ENCODE results near the gene GRAMD1A. TPM values are rescaled to one million over a fixed set of nuclear protein-coding genes. Genes with fewer than 3 reads are reported as not detected.

The GRAMD1A gene
- total and polyA plus RNA-seq, 2 of the 8 experiments (the other 6 are each of a cell fraction or from before 2014, with no cell fraction given): 113 to 154 TPM

DNA sequence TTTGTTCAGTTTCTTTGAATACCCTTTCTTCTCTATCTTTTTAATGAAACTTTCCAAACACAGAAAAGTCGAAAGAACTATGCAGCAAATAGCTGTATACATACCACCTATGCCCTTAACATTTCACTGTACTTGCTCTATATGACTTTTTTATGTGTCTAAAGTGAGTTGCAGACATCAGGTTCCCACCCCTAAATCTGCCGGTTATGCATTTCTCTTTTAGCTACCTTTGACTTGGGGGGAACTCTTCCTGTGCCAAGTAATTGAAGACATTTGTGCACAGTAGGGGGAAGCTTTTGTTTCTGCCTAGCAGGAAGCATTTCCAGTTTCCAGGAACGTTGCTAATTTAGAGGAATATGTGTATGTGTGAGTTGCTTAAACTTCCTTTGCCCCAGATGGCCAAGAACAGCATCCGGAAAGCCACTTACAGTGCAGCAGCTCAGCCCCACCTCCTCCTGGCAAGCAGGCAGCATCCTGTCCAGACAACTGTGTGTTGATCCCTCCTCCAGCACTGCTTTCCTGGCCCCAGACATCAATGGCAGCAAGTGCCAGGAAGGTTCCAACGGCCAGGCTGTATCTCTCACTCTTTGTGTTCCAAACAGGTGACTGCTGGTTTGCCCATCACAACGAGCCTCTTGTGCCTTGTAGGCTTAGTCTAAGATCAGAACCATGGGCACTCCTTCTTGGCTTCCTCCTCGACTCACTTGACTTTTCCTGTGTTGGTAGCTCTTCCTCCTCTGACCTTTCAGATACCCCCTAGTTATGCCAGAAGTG lies 14.7 kb upstream of the GRAMD1A start:
- WGBS, 2 experiments (ENCODE audit: extremely low coverage in 1 of 2, insufficient coverage in 1 of 2, insufficient read length in 1 of 2, insufficient replicate concordance in 2 of 2, low coverage in 1 of 2, low lambda C conversion rate in 2 of 2, missing lambda C conversion rate in 1 of 2): 61% methylated on average over 7 of the region's 7 CpGs; no CpG with 5 or more reads in 1 of the 2 experiments
- Histone ChIP-seq H3K23me2 (ENCODE audit: low read depth, low read length) (no peaks in the 10 kb centered on the region), H2BK120ac (replicated peaks; ENCODE audit: low read depth, low read length) (no peak overlapping the region), H3K36me3 (ENCODE audit: control insufficient read depth in 2 of 4, insufficient read depth in 4 of 4, low read length in 3 of 4) (no peaks in the 10 kb centered on the region), H3K27me3 (replicated peaks in 1 of 4; ENCODE audit: control insufficient read depth in 3 of 4, extremely low read depth in 1 of 4, insufficient read depth in 3 of 4, low read length in 3 of 4) (no peaks in the 10 kb centered on the region), H2AFZ (ENCODE audit: low read length) (peak overlapping the region; percentile 100), H3K4ac (replicated peaks; ENCODE audit: insufficient read length, low read depth, low read length) (no peak overlapping the region), H3K9me3 (ENCODE audit: insufficient read depth in 2 of 2, low read depth in 1 of 2, low read length in 1 of 2) (no peaks in the 10 kb centered on the region), H4K8ac (ENCODE audit: extremely low read depth, insufficient read depth, low read length) (no peak overlapping the region), H3K4me1 (replicated peaks in 1 of 4; ENCODE audit: control insufficient read depth in 3 of 4, insufficient read depth in 4 of 4, low read length in 3 of 4) (peaks cover 2 to 7% (median 4%) of the 10 kb centered on the region in 4 experiments; a peak in 5 of 7 replicates), H3K14ac (ENCODE audit: insufficient read length) (no peak overlapping the region), H2BK12ac (ENCODE audit: low read depth, low read length) (no peak overlapping the region; the same call in 1 of the 2 replicates), H2BK5ac (ENCODE audit: low read depth, low read length) (no peak overlapping the region), H3K79me2 (ENCODE audit: control insufficient read depth in 1 of 2, insufficient read depth in 2 of 2, low read length in 2 of 2) (no peaks in the 10 kb centered on the region), H2BK20ac (ENCODE audit: low read length) (no peak overlapping the region), H2BK15ac (ENCODE audit: low read length) (no peak overlapping the region), H3K4me3 (ENCODE audit: extremely low read depth in 1 of 4, insufficient read depth in 2 of 4, low read depth in 3 of 4, low read length in 4 of 4) (0 out of 8 replicates have a peak overlapping the region, but pooled peaks of 1 of the 4 experiments have one; percentile 2), H4K5ac (ENCODE audit: insufficient read length, low read depth, low read length) (no peak overlapping the region), H3K23ac (ENCODE audit: insufficient read length) (no peak overlapping the region), H4K20me1 (replicated peaks in 1 of 2; ENCODE audit: control insufficient read depth in 1 of 2, insufficient read depth in 2 of 2, low read length in 2 of 2) (no peaks in the 10 kb centered on the region), H4K91ac (replicated peaks; ENCODE audit: insufficient read length, low read length) (no peak overlapping the region), H3K18ac (ENCODE audit: extremely low read depth, low read length) (no peak overlapping the region), H3K56ac (replicated peaks; ENCODE audit: insufficient read length, low read depth, low read length) (no peak overlapping the region), H3K9ac (replicated peaks in 1 of 4; ENCODE audit: extremely low read depth in 1 of 4, low read depth in 3 of 4, low read length in 3 of 4) (peak overlapping the region in 1 of 4 experiments; percentile 1; a peak in 2 of 7 replicates), H2AK5ac (ENCODE audit: low read depth, low read length) (no peak overlapping the region), H3K27ac (ENCODE audit: low read depth, low read length) (peak overlapping the region; percentile 47; the same call in 1 of the 2 replicates), H3K4me2 (ENCODE audit: insufficient read depth in 1 of 2, low read depth in 2 of 2, low read length in 2 of 2) (peak overlapping the region in 1 of 2 experiments; percentile 58; a peak in 3 of 4 replicates), H3K79me1 (ENCODE audit: low read depth, low read length) (no peaks in the 10 kb centered on the region)
- POLR2A ChIA-PET (ENCODE audit: partially characterized antibody): interaction anchor here (0.8 to 3.1 kb wide), 6 partner anchors 8 to 27 kb away, joined by 3 to 17 read pairs (median 4); partner anchors contain the start of gene GRAMD1A
- DNase-seq (ENCODE audit: low read depth in 1 of 2, low spot score in 2 of 2) (peak in 1 of 2 experiments; percentile 60), FAIRE-seq (peak; percentile 58)
- CTCF ChIA-PET (ENCODE audit: partially characterized antibody): interaction anchor here (1.0 to 1.6 kb wide), 5 partner anchors 13 to 61 kb away, joined by 3 to 8 read pairs (median 6); no protein-coding TSS in a partner anchor
- TF ChIP-seq, protein P1, sequence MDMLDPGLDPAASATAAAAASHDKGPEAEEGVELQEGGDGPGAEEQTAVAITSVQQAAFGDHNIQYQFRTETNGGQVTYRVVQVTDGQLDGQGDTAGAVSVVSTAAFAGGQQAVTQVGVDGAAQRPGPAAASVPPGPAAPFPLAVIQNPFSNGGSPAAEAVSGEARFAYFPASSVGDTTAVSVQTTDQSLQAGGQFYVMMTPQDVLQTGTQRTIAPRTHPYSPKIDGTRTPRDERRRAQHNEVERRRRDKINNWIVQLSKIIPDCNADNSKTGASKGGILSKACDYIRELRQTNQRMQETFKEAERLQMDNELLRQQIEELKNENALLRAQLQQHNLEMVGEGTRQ (IDR thresholded peaks at IDR 0.05; ENCODE audit: low read length): no peak
- TF ChIP-seq JUND (IDR thresholded peaks at IDR 0.05; ENCODE audit: low read length): no peak
- no peak for TF ChIP-seq HDAC6 (IDR thresholded peaks at IDR 0.05; ENCODE audit: low read depth, low read length)
- TF ChIP-seq JUN (IDR thresholded peaks at IDR 0.05; ENCODE audit: low read depth, low read length): no peak
- TF ChIP-seq TAF1 (IDR thresholded peaks at IDR 0.05; ENCODE audit: low read depth, low read length): 0 out of 2 replicates have a peak, but pooled peaks have one; percentile 18
- no peak for TF ChIP-seq KDM5A (IDR thresholded peaks at IDR 0.05; ENCODE audit: low read length)
- no peak for TF ChIP-seq POLR2A (IDR thresholded peaks at IDR 0.05; ENCODE audit: control extremely low read depth in 1 of 2, low read depth in 2 of 2, low read length in 2 of 2)
- no peak for TF ChIP-seq KDM1A (IDR thresholded peaks at IDR 0.05; ENCODE audit: borderline replicate concordance, low read length)
- TF ChIP-seq TBP (IDR thresholded peaks at IDR 0.05; ENCODE audit: low read depth, low read length): peak; percentile 26; the same call in 1 of the 2 replicates

All from H1 (cell line).